NOMO-1 treated with DMSO at 0.1 percent for 48 hours (cell line): Measurements from ENCODE around the gene ANXA3.
"Not testable (repeated sequence)": the region's sequence is repeated elsewhere in the genome, so short reads cannot be mapped to it uniquely, and the experiment has no call there.

Source experiments
- DNase-seq: peaks from one replicate; lab custom pipeline; 2025; ENCODE audit not compliant: unreplicated experiment; lab: John Stamatoyannopoulos, UW

Gene ANXA3

DNA sequence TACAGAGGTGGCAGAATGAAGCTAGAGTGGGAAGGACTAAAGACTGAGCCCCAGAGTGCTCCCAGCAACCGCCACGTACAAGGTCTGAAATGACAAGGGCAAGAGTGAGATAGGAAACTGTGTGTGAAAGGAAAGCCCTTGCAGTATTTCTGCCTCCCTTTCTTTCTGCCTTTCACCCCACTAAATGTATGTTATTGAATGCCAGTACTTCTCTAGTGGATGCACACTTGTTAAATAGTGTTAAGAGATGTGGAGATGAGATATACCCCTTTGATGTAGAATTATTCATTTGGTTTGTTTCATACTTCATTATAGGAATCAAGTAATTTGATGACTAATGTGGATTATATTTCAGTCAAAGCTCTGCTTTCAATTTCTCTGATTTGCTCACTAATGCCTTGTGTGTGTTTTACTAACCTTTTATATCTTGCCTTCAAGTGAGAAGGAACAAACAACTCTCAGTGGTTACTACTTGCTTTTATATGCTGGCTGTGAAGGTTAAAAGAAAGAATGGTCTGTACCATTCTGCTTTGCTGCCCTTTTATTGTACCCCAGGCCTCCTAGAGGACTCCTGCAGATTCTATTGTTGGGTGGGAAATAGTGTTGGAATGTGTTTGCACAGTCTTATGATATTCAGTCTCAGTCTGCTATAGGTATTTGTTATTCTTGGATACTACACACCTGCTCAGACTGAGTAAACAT lies 8.0 kb upstream of the ANXA3 start:
- no peak for DNase-seq

DNA sequence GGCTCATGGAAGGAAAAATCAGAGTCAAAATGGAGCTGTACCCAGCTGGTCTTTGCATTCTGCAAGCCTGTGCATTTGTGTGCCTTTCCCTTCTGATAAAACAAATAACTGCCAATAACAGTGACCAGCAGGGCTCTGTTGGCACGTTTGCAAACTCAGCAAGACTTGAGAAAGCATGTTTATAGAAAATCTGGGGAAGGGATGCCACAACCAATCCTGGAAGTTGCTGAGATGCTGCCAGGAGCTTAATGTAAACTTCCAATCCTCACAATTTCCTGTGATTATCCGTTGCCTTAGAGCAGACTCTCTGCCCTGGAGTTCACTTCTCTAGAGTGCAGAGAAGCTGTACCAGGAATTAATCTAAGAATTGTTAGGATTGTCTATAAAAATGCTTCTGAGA lies 6.9 kb upstream of the ANXA3 start:
- no peak for DNase-seq

DNA sequence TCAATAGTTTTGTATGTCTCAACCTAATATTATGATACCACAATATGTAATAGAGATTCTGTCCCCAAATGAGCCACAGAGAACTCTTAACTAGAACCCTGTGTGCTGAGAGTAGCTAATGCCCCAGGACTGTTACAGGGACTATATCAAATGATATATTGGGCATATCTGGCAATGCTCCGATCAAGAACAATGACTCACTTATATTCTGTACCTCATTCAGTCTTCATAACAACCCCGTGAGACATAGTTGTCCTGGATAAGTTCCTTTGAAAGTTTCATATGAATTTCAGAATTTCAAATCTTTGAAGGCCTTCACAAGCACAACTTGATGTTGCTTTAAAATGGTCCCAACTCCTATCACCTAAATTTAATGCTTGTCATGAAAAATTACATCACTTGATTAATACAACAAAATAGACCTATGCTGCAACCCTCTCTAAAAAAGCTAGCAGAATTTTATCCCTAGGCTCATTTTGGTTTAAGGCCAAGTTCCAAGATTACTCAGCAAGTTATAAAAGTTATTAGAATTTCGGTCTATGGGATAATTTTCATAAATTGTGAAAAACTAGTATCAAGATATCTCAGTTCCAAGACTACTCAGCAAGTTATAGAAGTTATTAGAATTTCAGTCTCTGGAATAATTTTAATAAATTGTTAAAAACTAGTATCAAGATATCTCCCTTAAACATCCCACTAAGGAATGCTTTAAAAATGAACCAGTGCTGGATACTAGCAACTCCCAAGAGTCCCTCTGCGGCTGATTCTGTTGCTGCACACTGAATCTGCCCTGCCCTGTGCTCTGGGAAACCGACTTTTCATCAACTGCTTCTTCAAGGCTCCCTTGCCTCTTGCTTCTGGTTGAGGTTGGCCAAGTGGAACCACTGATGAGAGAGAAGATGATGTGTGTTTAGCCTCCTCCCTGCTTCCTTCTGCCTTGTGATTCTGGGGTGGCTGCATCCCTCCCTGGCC lies 6.0 kb upstream of the ANXA3 start:
- no peak for DNase-seq

DNA sequence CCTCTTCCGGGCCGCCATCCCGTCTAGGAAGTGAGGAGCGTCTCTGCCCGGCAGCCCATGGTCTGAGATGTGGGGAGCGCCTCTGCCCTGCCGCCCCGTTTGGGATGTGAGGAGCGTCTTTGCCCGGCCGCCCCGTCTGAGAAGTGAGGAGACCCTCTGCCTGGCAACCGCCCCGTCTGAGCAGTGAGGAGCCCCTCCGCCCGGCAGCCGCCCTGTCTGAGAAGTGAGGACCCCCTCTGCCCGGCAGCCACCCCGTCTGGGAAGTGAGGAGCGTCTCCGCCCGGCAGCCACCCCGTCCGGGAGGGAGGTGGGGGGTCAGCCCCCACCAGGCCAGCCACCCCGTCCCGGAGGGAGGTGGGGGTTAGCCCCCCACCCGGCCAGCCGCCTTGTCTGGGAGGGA lies 3.7 kb upstream of the ANXA3 start:
- DNase-seq = not testable (repeated sequence)

DNA sequence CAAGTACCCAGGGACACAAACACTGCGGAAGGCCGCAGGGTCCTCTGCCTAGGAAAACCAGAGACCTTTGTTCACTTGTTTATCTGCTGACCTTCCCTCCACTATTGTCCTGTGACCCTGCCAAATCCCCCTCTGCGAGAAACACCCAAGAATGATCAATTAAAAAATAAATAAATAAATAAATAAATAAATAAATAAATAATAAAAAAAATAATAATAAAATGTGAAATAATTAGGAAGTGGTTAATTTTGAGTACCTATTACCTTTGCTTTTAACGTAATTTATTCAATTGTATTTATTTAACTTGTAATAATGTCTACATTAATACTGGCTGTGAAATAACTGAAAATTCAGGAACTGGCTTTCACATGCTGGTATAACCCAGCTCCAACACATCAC lies 2.7 kb upstream of the ANXA3 start:
- DNase-seq = not testable (repeated sequence)

DNA sequence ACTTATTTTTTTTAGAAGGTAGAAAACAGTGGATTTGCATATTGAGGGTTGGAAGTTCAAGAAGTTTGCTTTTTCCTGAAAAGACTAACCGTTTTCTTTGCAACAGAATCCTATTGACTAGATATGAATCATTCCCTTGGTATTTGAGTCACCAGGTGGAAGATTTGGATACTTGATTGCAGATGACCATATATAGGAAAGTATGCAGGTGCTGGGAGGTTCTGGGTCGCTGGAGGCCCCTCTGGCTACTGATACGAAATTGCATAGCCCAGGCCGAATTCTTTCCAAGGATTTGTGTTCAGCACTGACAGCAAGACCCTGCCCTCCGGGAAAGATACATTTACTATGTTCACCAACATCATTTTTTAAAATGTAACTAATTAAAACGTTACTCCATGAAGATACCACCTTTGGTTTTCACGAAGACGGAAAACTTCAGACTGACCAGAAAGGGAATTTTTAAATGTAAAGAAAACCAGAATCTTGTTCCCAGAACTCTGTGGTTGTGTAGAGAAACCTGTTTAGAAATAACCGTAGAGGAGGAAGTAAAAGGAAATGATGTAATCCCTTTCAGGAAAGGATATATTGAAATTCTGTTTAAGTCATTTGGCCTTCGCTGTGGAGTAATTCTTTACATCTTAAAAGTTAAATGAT lies 946 bp downstream of the ANXA3 start:
- DNase-seq = peak; percentile 50

DNA sequence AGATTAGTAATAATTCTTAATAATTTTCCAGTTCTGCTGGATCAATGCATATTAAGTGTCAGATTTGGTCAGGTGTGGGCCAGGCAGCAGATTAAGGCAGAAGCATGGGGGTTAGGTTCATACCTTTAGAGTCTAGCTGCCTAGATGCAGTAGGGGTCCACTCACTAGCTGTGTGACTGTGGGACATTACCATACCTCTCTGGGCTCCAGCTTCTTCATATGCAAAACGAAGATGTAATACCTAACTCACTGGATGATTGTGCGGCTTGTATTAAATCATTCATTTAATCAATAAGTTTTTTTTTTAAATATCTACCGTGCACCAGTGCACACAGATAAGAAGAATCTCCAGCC lies 1.4 kb downstream of the ANXA3 start:
- no peak for DNase-seq

DNA sequence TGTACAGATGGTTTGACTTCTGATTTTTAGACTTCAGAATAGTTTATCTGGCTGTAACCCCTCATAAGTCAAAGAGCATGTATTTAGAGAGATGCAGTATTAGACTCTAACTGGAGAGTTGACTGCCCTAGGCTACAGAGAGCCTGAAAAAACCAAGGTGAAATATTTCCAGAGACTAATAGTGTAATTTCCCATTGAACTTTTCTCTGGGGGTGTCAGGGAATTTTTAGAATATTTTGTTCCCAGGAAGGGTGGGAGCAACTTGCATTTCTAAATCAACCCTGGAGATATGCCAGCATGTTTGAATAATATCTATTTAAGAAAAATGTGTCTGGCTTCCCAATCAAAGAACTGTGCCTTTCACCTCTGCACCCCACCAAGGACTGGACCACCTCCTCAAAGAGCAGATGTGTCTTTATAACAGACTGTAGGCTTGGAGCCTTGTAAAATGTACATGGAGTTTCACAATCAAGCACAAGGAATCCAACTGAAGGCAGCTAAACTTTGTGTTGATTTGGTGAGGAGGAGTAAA lies 2.0 kb downstream of the ANXA3 start:
- DNase-seq = no peak

DNA sequence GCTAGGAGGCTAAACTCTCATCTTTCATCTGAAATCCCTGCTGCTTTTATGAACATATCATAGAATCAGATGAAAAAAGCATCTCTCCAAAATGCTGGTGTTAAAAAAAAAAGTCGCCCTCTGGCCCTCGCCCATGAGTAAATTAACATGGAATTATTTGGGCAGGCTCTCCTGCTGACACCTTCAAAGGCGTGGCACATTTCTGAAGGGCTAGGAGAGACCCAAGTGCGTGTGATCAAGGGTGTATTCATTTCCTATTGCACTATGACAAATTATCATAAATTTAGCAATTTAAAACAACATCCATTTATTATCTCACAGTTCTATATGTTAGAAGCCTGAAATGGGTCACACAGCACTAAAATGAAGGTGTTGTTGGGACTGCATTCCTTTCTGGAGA lies 5.1 kb downstream of the ANXA3 start:
- no peak for DNase-seq

DNA sequence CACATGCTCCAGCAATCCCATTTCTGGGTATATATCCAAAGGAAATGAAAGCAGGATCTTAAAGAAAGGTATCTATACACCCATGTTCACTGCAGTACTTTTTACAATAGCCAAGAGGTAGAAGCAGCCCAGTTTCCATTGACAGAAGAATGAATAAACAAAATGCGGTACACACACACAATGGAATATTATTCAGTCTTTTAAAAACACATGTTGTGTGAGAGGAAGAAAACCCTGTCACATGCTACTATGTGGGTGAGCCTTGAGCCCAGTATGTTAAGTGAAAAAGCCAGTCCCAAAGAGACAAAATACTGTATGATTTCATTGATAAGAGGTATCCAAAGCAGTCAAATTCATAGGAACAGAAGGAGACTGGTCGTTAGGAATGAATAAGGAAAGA lies 6.3 kb downstream of the ANXA3 start:
- no peak for DNase-seq

DNA sequence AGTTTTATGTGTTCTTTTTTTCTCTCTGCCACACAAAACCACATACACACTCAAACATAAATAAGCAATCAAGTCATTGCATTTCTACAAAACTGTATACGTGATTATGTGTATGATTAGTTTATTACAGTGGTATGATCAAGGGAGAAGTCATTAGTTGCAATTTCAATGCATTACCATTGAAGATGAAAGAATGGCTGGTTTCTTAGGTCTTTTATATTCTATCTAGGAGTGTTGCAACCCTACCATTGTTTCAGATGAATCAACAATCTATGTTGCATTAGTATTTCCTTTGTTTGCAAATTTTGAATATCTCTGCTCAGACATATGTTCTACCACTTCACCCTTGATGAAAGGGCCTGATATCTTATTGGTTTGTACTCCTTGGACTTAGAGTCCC lies 6.8 kb downstream of the ANXA3 start:
- no peak for DNase-seq

DNA sequence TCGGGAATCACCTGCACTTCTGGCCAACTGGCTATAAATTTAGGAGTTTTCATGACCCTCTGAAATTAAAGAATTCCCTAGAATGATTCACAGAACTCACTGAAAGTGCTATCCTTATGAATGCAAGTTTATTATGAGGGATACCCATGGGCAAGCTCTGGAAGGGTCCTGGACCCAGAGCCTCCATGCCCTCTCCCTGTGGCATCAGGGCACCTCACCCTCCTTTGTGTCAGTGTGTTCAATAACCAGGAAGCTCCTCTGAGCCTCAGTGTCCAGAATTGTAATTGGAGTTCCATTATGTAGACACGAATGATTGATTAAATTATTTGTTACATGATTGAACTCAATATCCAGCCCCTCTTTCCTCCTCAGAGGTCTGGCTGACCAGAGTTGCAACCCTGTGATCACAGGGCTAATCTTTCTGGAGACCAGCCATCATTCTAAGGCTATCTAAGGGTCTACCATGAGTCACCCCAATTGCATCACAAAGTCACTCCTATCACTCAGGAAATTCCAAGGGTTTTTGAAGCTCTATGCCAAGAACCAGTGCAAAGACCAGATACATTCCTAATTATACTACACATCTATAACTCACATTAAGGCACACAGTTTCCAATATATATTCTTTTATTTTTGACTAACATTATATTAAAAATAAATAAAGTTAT lies 8.9 kb downstream of the ANXA3 start:
- no peak for DNase-seq

DNA sequence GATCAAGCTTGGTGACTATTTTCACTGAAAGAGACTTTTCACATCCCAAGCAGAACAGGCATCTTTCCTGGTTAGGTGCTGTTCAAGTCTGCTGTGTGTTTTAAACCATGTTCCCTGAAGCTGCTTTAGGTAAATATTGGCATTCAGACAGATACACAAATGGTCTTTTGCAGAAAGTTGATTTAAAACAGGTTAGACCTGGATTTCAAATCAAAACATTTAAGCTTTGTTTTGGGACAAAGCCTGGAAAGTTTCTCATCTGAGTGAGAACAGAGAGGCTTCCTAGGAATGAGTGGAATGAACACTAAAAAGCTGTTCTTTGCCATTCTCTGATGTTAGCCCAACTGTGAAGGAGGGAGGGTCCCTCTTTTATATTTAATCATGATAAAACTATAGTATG lies 10.1 kb downstream of the ANXA3 start:
- DNase-seq = no peak

DNA sequence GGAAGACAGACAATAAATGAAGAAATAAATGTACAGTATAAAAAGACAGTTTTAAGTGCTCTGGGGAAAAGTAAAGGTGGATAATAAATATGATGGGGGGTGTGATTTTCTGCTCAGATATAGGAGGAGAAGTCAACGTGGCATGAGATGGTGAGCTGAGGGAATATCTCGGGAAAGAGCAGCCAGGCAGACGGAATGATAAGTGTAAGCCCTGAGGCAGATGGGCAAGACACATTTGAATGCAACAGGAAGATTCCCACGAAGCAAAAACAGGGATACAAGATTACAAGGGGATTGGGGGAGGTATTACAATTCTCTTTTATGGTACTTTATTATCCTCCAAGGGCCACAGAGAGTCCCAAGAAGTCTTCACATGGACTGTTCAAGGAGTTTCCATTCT lies 11.1 kb downstream of the ANXA3 start:
- no peak for DNase-seq

DNA sequence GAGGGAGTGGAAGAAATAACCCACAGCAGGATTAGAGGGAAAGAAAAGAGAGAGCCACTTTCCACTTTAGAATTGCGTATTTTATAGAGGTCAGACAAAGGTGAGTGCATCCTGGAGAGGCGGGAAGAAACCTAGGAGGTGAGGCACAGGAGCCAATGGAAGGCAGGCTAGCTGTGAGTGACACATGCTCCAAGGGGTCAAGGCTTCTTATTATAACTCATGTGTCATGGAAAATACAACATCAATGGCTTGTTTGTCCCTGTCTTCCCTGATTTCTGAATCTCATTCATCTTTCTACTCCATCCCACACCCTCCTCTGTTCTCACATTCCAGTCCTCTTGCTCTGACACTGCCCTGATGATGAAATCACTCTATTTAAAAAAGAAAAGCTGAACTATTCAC lies 14.4 kb downstream of the ANXA3 start:
- DNase-seq = no peak

DNA sequence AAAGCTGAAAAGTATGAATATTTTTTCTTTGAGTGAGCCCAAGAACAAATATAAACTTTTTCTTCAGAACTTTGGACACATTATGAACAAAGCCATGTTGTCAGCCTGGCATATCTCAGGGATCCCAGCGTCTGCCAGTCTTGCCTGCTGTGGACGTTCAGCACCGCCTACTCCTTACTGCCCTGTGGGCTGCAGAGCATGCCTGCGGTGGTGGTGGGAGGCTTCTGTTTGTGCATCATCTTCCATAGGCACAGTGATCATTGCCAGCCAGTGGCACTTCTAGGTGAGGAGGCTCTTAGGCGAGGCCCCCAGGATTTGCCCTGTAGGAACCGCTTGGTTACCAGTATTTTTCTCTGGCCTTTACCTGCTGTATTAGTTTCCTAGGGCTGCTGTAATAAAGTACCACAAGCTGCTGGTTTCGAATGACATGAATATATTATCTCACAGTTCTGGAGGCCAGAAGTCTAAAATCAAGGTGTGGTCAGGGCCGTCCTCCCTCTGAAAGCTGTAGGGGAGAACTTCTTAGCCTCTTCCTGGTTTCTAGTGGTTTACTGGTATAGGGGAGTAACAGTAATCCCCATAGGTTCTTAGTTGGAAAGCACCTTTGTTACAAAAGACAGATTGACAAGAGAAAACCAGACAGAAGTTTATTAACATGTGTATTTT lies 15.4 kb downstream of the ANXA3 start:
- no peak for DNase-seq

DNA sequence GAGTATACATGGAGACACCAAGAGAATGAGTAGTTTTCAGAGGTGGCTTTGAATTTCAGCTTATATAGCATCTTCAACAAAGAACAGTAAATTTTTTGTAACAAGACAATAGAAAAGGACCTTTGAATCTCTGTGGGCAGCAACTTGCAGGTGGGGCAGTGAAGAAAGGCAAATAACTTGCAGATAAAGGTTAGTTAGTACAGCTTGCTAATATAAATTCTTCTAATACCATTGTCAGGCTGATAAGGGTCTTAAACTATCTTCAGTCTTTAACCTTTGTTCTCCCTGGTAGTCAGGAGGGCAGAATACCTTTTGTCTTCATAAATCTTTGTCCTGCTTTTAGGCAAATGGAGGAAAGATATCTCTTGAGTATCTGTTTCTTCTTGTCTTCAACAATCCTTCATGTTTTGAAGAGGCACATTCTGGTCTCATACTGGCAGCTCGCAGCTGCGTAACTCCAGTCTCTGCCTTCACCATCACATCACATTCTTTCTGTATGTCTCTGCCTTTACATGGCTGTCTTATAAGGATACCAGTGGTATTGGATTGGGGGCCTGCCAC lies 16.0 kb downstream of the ANXA3 start:
- DNase-seq = no peak

DNA sequence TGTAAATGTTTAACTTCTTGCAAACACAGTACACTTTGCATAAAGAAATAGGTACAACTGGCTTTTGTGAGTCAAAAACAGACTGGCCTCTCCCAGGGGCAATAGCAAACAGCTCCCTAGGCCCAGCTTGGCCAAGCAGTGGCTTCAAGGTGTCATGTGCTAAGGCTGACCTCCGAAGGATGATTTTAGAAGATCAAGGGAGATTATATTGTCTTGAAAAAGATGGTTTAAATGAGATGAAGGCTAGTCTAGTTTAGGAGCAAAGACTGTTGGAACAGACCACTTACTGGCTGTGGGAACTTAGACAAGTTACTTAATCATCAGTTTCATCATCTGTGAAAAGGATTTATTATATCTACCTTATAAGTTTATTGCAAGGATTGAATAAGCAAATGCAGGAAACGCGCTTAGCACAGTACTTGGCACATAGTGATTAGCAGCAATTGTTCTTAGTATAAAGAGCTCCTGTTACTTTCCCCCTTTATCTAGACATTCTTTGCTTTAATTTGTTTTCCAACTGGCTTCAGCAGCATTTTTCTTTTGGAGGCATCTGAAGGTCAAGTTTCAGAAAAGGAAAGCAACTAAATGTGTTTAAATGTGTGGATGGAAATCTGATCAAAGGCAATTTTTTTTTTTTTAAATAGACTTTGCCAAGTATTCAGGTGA lies 17.2 kb downstream of the ANXA3 start:
- no peak for DNase-seq

DNA sequence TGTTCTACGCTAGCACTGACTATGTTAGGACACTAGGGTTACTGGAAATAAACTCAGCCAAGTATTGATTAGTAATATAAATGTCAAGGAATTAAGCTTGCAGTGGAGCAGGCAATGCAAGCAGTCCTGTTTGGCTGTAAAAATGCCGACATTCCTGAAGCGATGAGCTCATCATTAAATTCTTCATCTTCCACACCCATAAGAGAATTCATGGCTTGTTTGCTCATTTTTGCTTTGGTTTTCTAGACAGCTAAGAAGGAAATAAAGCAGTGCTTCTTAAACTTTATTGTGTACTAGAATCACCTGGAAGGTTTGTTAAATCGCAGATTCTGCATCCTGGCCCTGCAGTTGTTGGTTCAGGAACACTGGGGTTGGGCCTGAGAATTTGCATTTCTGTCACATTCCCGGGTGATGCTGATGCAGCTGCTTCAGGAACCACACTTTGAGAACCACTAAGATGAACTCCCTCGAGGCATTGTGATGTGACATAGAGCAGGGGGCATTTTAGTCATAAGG lies 17.8 kb downstream of the ANXA3 start:
- DNase-seq = no peak

DNA sequence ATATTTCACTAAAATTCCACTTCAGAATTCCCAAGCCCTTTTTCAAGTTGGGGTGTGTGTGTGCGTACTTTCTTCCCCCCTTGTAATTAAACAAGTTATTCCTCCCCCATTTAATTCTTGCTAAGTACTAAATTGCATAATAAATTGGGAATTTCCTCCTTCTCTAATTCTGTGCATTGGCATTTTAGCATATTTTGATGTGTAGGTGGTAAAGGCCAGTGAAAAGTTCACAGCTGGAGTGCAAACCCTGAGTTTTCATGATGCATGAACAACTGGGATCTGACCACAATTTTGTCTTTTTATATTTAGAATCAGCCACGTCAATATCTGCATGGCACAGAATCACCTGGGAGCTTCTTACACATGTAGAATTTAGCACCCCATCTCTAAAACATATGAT lies 18.5 kb downstream of the ANXA3 start:
- DNase-seq = no peak
